Muscle of back (tissue), 11 donors: ENCODE measurements around the gene GALNT9. TPM values are rescaled to one million over a fixed set of nuclear protein-coding genes. Genes with fewer than 3 reads are reported as not detected.
"Not testable (repeated sequence)": the region's sequence is repeated elsewhere in the genome, so short reads cannot be mapped to it uniquely, and the experiment has no call there.

Experiments used
- DNase-seq, 3 donors: peaks; one replicate each; pipeline versions ENCODE4 v3.0.0 to v3.0.0-alpha.2; 2013
- polyA plus RNA-seq, 10 donors: library from polyadenylated mRNA; unstranded; fragments of 120-200 nt; gene quantifications; one replicate each; pipeline ENCODE4 v1.2.1, GENCODE V29; 2013; ENCODE audit not compliant: insufficient read length in 10 of 10

Gene GALNT9
- polyA plus RNA-seq, 10 donors: 0.84 to 2.9 (median 1.6) TPM

DNA sequence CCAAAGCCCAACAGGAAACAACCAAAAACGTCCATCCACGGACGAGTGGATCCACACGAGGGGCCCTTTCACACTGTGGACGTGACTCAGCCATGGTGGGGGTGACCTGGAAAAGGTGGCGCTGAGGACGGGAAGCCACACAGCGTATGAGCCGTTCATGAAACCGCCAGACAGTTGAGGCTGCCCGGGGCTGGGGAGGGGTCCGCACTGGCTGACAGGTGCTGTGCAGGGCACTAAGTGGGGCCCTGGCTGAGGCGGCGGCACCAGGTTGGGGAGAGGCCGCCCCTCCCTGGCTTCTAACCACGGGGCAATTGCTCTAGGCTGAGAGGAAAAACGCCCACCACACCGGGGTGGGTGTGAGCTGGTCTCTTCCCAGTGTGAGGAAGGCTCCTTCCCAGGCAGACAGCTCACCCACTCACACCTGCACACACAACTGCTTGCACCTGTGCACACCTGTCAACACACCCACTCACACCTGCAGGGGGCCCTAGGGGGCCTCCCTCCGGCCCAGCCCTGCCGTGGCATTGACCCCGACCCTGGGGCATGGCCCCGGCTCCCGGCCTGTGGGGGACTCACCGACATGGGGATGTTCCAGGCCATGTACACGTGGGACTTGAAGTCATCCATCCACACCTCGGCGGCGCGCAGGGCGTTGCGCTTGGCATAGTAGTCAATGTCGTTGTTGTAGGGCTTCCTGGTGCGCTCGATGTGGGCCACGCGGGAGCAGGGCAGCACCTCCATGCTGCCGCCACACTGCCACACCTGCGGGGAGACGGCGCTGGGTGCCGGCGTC, 126.3 kb downstream of the GALNT9 start:
- no peak for DNase-seq

DNA sequence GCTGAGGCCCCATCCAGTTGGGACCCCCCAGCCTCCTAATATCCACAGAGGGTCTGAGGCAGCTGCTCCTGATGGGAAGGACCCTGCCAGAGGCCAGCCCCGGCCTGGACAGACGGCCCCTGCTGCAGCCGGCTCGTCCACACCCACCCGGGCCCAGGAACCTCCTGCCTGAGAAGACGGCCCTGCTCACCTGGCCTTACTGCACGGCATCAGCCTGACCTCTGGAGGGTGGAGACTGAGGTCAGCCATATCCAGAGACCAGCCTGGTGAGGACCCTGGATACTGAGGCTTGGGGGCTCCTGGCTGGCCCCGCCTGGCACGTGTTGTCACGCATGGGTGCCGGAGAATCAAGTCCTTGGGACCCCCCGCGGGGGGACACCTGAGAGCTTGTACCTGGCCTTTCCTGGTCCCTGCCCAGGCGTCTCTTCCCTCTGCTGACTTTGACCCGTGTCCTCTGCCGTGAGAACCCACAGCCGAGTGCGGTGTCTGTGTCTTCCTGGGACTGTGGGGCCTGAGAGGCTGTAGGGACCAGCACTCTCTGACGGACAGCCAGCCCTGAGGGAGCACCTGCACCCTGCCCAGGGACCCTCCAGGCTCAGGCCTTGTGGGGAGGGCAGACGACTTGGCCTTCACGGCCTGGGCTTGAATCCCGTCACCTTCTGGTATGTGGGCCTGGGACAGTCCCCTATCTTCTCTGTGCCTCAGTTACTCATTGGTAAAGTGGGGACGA, 127.8 kb downstream of the GALNT9 start:
- no peak for DNase-seq

GRCh38 chr12:132200800-132201199, 128.6 kb downstream of the GALNT9 start:
- DNase-seq: no peak

GRCh38 chr12:132199526-132200319, 129.7 kb downstream of the GALNT9 start:
- DNase-seq: no peak

DNA sequence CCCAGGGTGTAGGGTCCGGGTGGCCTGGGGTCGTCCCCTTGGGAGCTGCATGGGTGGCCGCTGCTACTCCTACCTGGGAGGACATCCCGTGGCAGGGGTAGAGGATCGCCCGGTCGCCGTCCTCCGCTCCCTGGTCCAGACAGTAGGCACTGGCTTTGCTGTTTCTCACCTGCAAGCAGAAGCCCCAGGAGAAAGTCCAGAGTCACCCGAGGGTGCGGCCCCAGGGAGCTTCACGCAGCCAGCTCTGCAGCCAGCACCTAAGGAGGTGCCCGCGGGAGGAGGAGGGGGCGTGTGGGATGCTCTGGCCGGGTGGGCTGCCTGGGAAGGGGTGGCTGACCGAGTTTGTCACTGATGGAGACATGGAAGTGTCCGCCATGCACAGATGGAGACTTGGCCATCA, 130.3 kb downstream of the GALNT9 start:
- DNase-seq: no peak

- DNase-seq: peak in 2 of 3 donors; percentile 37 to 66
Observed at GRCh38 chr12:132197581-132198354, 131.6 kb downstream of the GALNT9 start.

- no peak for DNase-seq
Observed at GRCh38 chr12:132196873-132197390, 132.5 kb downstream of the GALNT9 start.

DNA sequence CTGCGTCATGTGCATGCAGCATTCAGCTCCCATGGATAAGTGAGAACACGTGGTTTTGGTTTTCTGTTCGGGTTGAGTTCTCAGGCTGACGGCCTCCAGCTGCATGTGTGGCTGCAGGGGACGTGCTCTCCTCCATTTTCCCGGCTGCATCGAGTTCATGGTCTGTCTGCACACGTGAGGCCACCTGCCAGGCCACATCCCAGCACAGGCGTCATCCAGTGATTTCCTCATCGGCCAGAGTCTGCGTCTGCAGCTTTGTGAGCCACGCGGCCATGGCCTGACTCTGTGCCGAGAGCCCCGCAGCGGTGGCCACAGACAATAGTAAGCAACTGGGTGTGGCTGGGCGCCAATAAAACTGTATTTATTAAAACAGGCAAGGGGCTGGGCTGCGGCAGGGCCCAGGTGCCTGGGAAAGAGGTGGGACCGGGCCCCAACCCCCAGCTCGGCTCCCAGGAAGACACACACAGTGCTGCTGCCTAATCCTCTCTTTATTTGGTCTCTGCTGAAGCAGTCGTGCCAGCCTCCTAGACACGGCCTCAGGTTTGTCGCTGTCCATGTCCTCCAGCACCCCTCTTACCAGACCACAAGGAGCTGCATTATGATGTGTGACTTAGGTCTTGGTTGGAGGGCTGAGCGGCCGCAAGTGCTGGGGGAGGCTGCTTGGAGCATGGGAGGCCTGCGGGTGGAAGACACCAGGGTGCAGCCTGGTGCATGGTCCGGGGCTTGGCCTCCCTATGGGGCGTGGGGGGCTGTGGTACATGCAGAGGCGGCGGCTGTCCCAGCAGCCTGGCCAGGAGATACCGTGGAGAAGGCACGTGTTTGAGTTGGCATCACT, 133.1 kb downstream of the GALNT9 start:
- DNase-seq: peak in 1 of 3 donors; percentile 60

GRCh38 chr12:132195242-132195641, 134.1 kb downstream of the GALNT9 start:
- DNase-seq: not testable (repeated sequence)

DNA sequence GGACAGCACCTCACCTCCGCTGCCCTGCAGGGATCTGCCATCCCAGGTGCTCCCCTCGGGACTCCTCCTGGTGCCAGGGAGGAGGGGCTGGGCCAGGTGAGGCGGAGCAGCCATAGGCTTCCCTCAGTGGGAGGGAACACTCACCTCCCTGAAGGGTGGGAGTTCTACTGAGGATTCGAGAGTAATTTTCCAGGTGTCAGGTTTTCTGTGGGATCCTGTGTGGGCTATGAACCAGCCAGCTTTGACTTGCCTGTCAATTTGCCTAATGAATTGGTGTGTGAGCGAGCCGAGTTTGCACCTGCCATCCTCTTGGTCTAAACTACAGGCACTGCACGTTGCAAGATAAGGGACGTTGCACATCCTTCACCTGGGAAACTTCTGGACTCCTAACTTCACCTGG, 134.8 kb downstream of the GALNT9 start:
- no peak for DNase-seq

DNA sequence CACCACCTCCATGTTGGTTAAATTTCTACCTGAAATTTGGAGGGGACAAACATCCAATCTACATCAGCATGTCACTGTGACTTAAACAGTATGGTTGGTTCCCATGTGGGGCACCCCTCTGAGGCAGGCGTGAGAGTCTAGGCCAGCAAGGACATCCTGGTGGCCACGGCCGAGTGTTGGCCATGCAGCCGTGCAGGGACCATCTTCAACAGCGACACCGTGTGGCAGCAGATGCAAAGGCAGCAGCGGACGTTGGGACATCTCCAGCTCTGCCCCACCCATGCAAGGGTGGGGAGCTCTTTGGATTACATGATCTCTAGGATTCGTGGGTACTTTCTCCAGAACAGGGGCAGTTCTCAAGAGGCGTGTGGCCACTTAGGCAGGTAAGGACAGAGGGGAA, 135.3 kb downstream of the GALNT9 start:
- no peak for DNase-seq

DNA sequence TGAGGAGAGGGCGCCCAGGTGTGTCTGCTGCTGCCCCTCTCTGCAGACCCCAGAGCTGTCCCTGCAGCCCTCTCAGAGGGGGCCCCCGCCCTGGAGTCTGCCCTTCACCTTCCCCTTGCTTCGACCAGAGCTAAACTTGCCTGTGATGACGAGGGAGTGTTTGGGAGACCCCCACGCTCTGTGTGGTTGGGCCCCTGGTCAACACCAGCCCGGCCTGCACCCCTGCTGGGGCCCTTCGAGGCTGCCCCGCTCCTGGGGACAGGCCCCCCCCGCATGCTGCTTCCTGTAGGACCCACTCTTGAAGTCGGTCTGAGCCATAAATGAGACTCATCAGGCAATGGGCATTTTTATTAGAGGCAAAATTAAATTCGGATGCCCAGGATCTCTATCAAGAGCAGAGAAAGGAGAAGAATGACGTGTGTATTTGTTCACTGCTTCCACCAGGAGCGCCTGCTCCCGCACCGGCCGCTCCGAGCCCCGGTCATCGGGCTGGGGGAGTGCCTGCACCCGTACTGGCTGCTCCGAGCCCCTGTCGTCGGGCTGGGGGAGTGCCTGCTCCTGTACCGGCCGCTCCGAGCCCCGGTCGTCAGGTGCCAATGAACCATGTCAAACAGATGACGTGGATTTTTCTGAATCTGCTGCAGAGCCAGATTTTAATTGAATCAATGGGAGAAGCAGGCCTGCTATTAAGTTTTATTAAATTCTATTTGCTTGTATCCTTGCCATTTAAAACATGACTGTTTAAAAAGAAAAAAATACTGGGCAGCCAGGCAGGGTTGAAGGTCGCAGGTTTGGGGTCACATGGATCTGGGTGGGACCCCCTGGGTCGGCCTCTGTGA, 137.5 kb downstream of the GALNT9 start:
- DNase-seq: no peak

GRCh38 chr12:132190834-132191500, 138.4 kb downstream of the GALNT9 start:
- DNase-seq: no peak

DNA sequence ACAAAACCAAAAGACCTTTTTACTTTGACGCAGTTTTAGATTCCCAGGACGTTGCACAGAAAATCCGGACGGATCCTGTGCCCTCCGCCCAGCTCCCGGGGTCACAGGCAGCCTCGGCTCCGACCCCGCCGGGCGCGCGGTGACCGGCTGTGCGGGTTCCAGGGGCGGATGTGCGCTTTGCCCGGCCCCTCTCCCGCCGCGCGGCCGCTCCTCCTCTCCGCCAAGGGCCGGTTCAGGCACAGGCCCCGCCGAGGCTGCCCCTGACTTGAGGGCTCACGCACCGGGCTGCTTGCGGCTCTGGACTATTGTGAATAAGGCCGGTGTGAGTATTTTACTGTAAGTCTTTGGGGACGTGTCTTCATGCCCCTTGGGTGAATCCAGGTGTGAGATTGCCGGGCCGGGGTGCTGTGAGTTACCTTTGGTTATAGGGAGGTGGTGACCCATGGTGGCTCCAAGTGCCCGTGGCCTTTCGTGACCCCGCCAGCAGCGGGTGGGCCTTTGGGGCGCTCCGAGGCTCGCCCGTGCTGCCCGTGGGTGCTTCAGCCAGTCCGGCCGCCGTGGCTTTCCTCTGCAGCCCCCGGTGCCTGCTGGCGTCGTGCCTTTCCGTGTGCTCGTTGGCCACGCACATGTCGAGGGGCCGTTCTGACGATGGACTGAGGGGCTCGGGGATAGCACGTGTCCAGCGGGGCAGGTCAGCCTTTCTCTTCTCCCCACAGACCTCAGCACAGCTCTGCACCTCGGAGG, 139.2 kb downstream of the GALNT9 start:
- no peak for DNase-seq

DNA sequence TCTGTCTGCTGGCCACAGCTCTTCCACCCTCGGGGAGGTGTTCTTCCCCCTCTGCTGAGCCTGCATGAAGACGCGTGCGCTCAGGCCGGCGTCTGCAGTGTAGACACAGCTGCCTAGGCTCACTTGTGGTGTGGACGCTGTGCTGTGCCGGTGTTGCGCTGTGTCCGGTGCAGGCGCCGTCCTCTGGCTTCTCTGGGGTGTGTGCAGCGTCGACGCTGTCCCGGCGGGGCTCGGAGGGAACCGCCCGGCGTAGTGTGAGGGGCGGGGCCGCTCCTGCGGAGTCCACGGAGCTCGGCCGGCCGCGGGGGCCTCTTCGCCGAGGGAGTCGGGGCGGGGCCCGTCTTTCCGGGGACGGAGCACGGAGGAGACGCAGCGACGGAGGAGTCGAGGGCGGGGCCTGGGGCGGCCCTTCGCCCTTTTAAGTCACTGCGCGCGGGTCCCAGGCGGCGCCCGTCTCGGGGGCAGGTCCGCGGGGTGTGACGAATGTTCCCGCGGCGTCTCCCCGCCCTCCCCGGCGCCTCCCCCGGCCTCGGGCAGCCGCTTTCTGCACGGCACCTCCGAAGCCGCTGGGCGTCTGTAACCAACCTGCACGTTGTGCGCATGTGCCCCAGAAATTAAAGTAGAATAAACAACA, 139.9 kb downstream of the GALNT9 start:
- peak; percentile 71 to 87 (median 80) for DNase-seq

DNA sequence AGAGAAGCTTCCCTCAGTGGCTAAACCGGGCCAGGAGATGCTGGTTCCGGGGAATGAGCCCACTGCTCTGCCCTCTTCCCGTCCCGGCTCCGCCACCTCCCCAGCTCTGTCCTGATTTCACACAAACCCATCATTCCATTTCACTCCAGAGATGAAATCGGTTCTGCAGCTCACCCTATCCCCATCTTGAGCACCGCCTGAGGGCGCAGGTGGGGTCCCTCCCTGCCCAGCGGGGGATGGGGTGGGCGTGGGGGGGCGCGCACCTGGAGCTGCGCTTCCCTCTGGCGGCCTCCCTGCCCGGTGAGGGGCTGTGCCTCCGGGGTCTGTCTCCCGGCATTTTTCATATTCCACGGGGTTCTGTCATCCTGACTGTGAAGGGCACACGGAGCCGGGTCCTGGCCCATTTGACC, 140.5 kb downstream of the GALNT9 start:
- DNase-seq: no peak

DNA sequence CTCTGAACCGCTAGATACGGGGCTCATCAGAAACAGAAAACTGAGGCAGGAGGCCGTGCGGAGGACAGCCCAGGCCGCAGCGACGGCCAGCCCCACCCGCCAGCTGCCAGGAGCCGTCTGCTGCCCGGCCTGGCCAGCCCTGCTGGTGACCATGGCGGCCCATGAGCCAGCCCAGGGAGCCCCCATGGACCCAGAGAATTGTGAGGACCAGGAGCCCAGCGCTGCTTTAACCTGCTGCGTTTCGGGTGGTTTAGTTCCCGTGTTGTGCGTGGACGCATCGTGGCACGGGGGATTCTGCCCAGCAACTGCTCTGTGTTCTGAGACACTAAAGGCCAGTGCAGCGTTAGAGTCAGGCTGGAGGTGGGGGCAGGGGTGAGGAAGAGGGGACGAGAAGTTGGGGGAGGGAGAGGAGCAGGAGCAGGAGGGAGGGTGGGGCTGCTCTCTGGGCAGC, 140.9 kb downstream of the GALNT9 start:
- no peak for DNase-seq
